MM.1S (cell line): ENCODE data around the gene SLC16A10.

Source experiments
- CTCF ChIP-seq: fragments of 300-600 bp; sonication (generic); IDR thresholded peaks from 2 replicates; pipeline ENCODE4 v1.5.1; 2016; ENCODE audit warnings: antibody characterized with exemption, low read length, mixed read lengths
- EZH2 ChIP-seq: fragments of 300-600 bp; sonication (generic); optimal IDR thresholded peaks from 2 replicates; pipeline ENCODE3; 2017; ENCODE audit warnings: low read depth, mild to moderate bottlenecking, antibody characterized with exemption, low read length, mixed read lengths

GRCh38 chr6:111187874-111188273 lies 100.6 kb downstream of the SLC16A10 start:
- TF ChIP-seq CTCF (no peak), EZH2 (no peak)
